ENCODE measurements around the gene IFI6. TPM values are rescaled to one million over a fixed set of nuclear protein-coding genes. Genes with fewer than 3 reads are reported as not detected.

The IFI6 gene
- 100 to 1,000 TPM in 1 of 9 donors, 10 to 100 TPM in 8; 18.3 to 140 (median 70.2) TPM for total RNA-seq
- 10 to 100 TPM; 44.5 to 61.9 TPM for polyA plus RNA-seq
- long read RNA-seq, donor 1, transcript IFI6-202 (5 exons, 841 nt): major isoform, 29 of 40 reads
- long read RNA-seq, donor 1, transcript IFI6-203 (5 exons, 828 nt): minor isoform, 8 of 40 reads
- long read RNA-seq, donor 1, partial matches to known transcripts: 0 of 40 reads
- long read RNA-seq, donor 1, other reads (novel, unspliced or antisense): 3 of 40 reads
- long read RNA-seq, donor 2, transcript IFI6-202 (5 exons, 841 nt): major isoform, 105 of 118 reads
- long read RNA-seq, donor 2, transcript IFI6-203 (5 exons, 828 nt): minor isoform, 11 of 118 reads
- long read RNA-seq, donor 2, partial matches to known transcripts: 1 of 118 reads
- long read RNA-seq, donor 2, other reads (novel, unspliced or antisense): 0 of 118 reads
- long read RNA-seq, donor 3, transcript IFI6-202 (5 exons, 841 nt): major isoform, 19 of 23 reads
- long read RNA-seq, donor 3, partial matches to known transcripts: 1 of 23 reads
- long read RNA-seq, donor 3, other reads (novel, unspliced or antisense): 0 of 23 reads

GRCh38 chr1:27671964-27672749 lies at the start of gene IFI6:
IFI6 (minus strand) TSS chr1:27672192; CDS start chr1:27669314, 2,878 bp downstream.
- ATAC-seq: peak; percentile 95 to 99 (median 98)
- 0% methylated on average over 10 of the region's 10 CpGs for WGBS, 4 donors
- H3K36me3 ChIP-seq: peaks cover 0 to 16% (median 12%) of the 10 kb centered on the region in 9 donors
- peak within 1 kb of the TSS; percentile 38 to 94 (median 61) for H3K4me3 ChIP-seq
- intact Hi-C loops (cut with DNase I): loop anchor here in 8 of 10 donors (1.0 to 10.0 kb wide), 5 partner anchors 51 to 303 kb away; partner anchors contain the start of genes FAM76A (in 7 of the 8) and STX12 (in 1 of the 8)
- H3K27me3 ChIP-seq: no peaks in the 10 kb centered on the region
- no peaks in the 10 kb centered on the region for H3K9me3 ChIP-seq
- TF ChIP-seq POLR2A (IDR thresholded peaks at IDR 0.05) (peak in 1 of 2 donors; percentile 61), CTCF (IDR thresholded peaks at IDR 0.05) (peak in 11 of 12 donors; percentile 5 to 62 (median 42))
- peak; percentile 85 to 91 (median 89) for DNase-seq
- H3K4me1 ChIP-seq: peaks cover 0 to 55% (median 23%) of the 10 kb centered on the region in 12 donors
- H3K27ac ChIP-seq: peak within 1 kb of the TSS; percentile 43 to 92 (median 86)

GRCh38 chr1:27719286-27720251 lies 47.6 kb upstream of the IFI6 start:
- Histone ChIP-seq H3K27me3 (peaks cover 0 to 2% (median 0%) of the 10 kb centered on the region in 9 donors), H3K27ac (no peak overlapping the region), H3K9me3 (peaks cover 0 to 10% (median 0%) of the 10 kb centered on the region in 12 donors), H3K4me3 (no peak overlapping the region), H3K36me3 (no peaks in the 10 kb centered on the region), H3K4me1 (peaks cover 0 to 2% (median 0%) of the 10 kb centered on the region in 12 donors)
- DNase-seq (no peak), ATAC-seq (no peak)
- TF ChIP-seq POLR2A (IDR thresholded peaks at IDR 0.05) (no peak), CTCF (IDR thresholded peaks at IDR 0.05) (peak in 3 of 12 donors; percentile 5 to 7 (median 7))
- intact Hi-C loops (cut with DNase I): loop anchor here in 1 of 10 donors (5.0 kb wide), 1 partner anchor 42 kb away; no protein-coding TSS in a partner anchor
- WGBS, 4 donors: 64 to 76% (median 75%) methylated on average over 5 of the region's 5 CpGs

- Histone ChIP-seq H3K27ac (no peak overlapping the region), H3K27me3 (peaks cover 0 to 2% (median 0%) of the 10 kb centered on the region in 9 donors), H3K4me1 (no peaks in the 10 kb centered on the region), H3K9me3 (peaks cover 0 to 10% (median 0%) of the 10 kb centered on the region in 12 donors), H3K36me3 (no peaks in the 10 kb centered on the region), H3K4me3 (no peak overlapping the region)
- DNase-seq (no peak), ATAC-seq (no peak)
- TF ChIP-seq POLR2A (IDR thresholded peaks at IDR 0.05) (no peak), CTCF (IDR thresholded peaks at IDR 0.05) (no peak)
- 62 to 70% (median 66%) methylated on average over 2 of the region's 2 CpGs for WGBS, 4 donors
- intact Hi-C loops (cut with DNase I): no loop called here
These were observed 44.4 kb upstream of the IFI6 start for GRCh38 chr1:27716262-27716895.
